GM12892 (cell line): ENCODE data around the gene TMEM214.

ENCODE experiments used
- POLR2A ChIP-seq: IDR thresholded peaks from 2 replicates; pipeline ENCODE4 v1.6.1; 2011; ENCODE audit warnings: low read depth, low read length, control low read depth
- POLR2AphosphoS5 ChIP-seq: IDR thresholded peaks from 2 replicates; pipeline ENCODE4 v1.6.1; 2011; ENCODE audit warnings: low read depth, low read length, control low read depth
- TAF1 ChIP-seq: IDR thresholded peaks from 2 replicates; pipeline ENCODE4 v1.6.1; 2011; ENCODE audit warnings: low read depth, mild to moderate bottlenecking, control low read depth, low read length, borderline replicate concordance

DNA sequence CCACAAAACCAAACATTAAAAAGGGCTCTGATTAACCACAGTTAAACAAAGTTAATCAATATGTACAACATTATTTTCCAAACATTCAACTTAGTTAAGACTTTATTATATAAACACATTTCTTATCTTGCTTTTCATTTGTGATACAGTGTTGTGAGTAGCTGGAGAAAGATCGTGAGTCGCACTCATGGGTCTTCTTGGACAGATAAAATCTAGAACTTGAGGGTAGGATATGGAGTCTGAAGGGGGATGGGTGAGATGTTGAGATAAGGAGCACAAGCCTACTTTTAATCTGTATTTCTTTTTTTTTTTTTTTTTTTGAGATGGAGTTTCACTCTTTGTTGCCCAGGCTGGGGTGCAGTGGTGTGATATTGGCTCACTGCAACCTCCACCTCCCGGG, 22.6 kb upstream of the TMEM214 start:
- TF ChIP-seq TAF1 (no peak), POLR2A (no peak), POLR2AphosphoS5 (no peak)
